IMR-90 (cell line): Measurements from ENCODE around the gene TBC1D32.
A peak's percentile ranks its signal among the peaks of the same experiment; 100 is the strongest.

Experiments
- CEBPB ChIP-seq: IDR thresholded peaks from 2 replicates; pipeline ENCODE4 v1.6.1; 2012; ENCODE audit warnings: low read depth, low read length, improper control_type of control experiment
- MAFK ChIP-seq: IDR thresholded peaks from 2 replicates; pipeline ENCODE4 v1.6.1; 2012; ENCODE audit warnings: low read depth, low read length, improper control_type of control experiment
- MXI1 ChIP-seq: IDR thresholded peaks from 2 replicates; pipeline ENCODE4 v1.6.1; 2012; ENCODE audit warnings: low read depth, mild to moderate bottlenecking, low read length, moderate library complexity, borderline replicate concordance
- POLR2A ChIP-seq: IDR thresholded peaks from 2 replicates; pipeline ENCODE4 v1.6.1; 2012; ENCODE audit warnings: mild to moderate bottlenecking, low read depth, low read length
- RAD21 ChIP-seq: IDR thresholded peaks from 2 replicates; pipeline ENCODE4 v1.6.1; 2012; ENCODE audit warnings: low read length, improper control_type of control experiment
- RCOR1 ChIP-seq: IDR thresholded peaks from 2 replicates; pipeline ENCODE4 v1.6.1; 2012; ENCODE audit warnings: mild to moderate bottlenecking, low read length, improper control_type of control experiment; ENCODE audit not compliant: insufficient replicate concordance
- SMC3 ChIP-seq: fragments of 150-350 bp; IDR thresholded peaks from 2 replicates; pipeline ENCODE4 v1.6.1; 2016; ENCODE audit warnings: low read depth, mild to moderate bottlenecking, antibody characterized with exemption, low read length, moderate library complexity
- TF ChIP-seq, protein P1 (sequence below): conservative IDR thresholded peaks from 2 replicates; pipeline ENCODE4 v1.5.1; 2012; ENCODE audit warnings: mild to moderate bottlenecking, low read depth, low read length, improper control_type of control experiment

GRCh38 chr6:121093928-121094327, 240.4 kb downstream of the TBC1D32 start:
- TF ChIP-seq, protein P1, sequence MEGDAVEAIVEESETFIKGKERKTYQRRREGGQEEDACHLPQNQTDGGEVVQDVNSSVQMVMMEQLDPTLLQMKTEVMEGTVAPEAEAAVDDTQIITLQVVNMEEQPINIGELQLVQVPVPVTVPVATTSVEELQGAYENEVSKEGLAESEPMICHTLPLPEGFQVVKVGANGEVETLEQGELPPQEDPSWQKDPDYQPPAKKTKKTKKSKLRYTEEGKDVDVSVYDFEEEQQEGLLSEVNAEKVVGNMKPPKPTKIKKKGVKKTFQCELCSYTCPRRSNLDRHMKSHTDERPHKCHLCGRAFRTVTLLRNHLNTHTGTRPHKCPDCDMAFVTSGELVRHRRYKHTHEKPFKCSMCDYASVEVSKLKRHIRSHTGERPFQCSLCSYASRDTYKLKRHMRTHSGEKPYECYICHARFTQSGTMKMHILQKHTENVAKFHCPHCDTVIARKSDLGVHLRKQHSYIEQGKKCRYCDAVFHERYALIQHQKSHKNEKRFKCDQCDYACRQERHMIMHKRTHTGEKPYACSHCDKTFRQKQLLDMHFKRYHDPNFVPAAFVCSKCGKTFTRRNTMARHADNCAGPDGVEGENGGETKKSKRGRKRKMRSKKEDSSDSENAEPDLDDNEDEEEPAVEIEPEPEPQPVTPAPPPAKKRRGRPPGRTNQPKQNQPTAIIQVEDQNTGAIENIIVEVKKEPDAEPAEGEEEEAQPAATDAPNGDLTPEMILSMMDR: no peak
- TF ChIP-seq MXI1 (no peak), SMC3 (no peak), POLR2A (no peak), MAFK (no peak), RCOR1 (no peak), CEBPB (peak; percentile 47), RAD21 (no peak)
